ENCODE data around the gene GRIA4. TPM values are rescaled to one million over a fixed set of nuclear protein-coding genes. Genes with fewer than 3 reads are reported as not detected.

GRIA4 gene
- polyA plus RNA-seq, 3 donors, result not detected

- DNase-seq, result no peak
- Mint-ChIP-seq H3K9me3 (peaks cover 0 to 2% (median 0%) of the 10 kb centered on the region in 7 donors), H3K4me3 (no peak overlapping the region), H3K27me3 (ENCODE audit: low read depth in 3 of 3) (peaks cover 0 to 2% (median 0%) of the 10 kb centered on the region in 3 donors), H3K27ac (no peak overlapping the region), H3K36me3 (no peaks in the 10 kb centered on the region), H3K4me1 (no peaks in the 10 kb centered on the region)
- no peak overlapping the region for H3K27ac ChIP-seq (ENCODE audit: low read depth in 1 of 2, low read length in 2 of 2)
- no peaks in the 10 kb centered on the region for H3K4me1 ChIP-seq (ENCODE audit: control insufficient read depth in 1 of 2, insufficient read depth in 2 of 2, low read length in 2 of 2)
- H3K4me3 ChIP-seq (replicated peaks in 1 of 3; ENCODE audit: low read depth in 2 of 3, low read length in 3 of 3), result no peak overlapping the region
- no peaks in the 10 kb centered on the region for H3K9me3 ChIP-seq (replicated peaks in 1 of 2; ENCODE audit: control insufficient read depth in 1 of 2, insufficient read depth in 1 of 2, low read length in 2 of 2)
- intact Hi-C loops (cut with micrococcal nuclease), result no loop called here
- no peaks in the 10 kb centered on the region for H3K36me3 ChIP-seq (replicated peaks in 1 of 2; ENCODE audit: control insufficient read depth in 1 of 2, insufficient read depth in 2 of 2, low read length in 2 of 2)
- no peaks in the 10 kb centered on the region for H4K20me1 ChIP-seq (ENCODE audit: insufficient read depth, low read length)
- no peak overlapping the region for H3K9ac ChIP-seq (ENCODE audit: insufficient read depth, low read length, poor library complexity, severe bottlenecking)
- H3K27me3 ChIP-seq (ENCODE audit: control insufficient read depth in 2 of 2, insufficient read depth in 2 of 2, low read length in 2 of 2), result no peaks in the 10 kb centered on the region
- no peak overlapping the region for H2AFZ ChIP-seq (ENCODE audit: insufficient read depth, low read depth, low read length, poor library complexity, severe bottlenecking)
- TF ChIP-seq, protein P1, sequence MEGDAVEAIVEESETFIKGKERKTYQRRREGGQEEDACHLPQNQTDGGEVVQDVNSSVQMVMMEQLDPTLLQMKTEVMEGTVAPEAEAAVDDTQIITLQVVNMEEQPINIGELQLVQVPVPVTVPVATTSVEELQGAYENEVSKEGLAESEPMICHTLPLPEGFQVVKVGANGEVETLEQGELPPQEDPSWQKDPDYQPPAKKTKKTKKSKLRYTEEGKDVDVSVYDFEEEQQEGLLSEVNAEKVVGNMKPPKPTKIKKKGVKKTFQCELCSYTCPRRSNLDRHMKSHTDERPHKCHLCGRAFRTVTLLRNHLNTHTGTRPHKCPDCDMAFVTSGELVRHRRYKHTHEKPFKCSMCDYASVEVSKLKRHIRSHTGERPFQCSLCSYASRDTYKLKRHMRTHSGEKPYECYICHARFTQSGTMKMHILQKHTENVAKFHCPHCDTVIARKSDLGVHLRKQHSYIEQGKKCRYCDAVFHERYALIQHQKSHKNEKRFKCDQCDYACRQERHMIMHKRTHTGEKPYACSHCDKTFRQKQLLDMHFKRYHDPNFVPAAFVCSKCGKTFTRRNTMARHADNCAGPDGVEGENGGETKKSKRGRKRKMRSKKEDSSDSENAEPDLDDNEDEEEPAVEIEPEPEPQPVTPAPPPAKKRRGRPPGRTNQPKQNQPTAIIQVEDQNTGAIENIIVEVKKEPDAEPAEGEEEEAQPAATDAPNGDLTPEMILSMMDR (IDR thresholded peaks at IDR 0.05), result no peak
- no peak overlapping the region for H3K4me2 ChIP-seq (replicated peaks; ENCODE audit: extremely low read depth, low read length, poor library complexity, severe bottlenecking)
- no peaks in the 10 kb centered on the region for H3K79me2 ChIP-seq (ENCODE audit: insufficient read depth, low read length)
Measured at GRCh38 chr11:105802390-105802789, 192.5 kb downstream of the GRIA4 start.

DNA sequence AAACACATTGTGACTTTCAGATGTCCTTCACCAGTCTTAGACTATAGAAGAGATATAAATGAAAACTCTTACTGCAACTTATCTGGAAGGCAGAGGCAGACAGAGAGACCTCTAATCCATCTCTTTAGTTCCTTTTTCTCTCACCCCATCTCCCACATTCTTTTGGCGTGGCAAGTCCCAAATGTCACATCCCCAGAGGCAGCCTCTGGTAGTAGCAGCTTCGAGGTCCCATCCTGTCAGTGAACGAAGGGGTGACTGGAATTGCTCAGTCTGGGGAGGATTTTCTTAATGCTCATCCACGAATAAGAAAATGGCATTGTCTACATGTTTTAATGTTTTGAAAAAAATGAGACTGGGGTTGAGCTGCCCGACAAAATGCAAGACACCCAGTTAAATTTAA is 201.4 kb downstream of the GRIA4 start:
- H3K9ac ChIP-seq (ENCODE audit: insufficient read depth, low read length, poor library complexity, severe bottlenecking), result no peak overlapping the region
- no peak overlapping the region for H3K4me3 ChIP-seq (replicated peaks in 1 of 3; ENCODE audit: low read depth in 2 of 3, low read length in 3 of 3)
- Mint-ChIP-seq H3K27ac (no peak overlapping the region), H3K9me3 (peaks cover 0 to 4% (median 2%) of the 10 kb centered on the region in 7 donors), H3K27me3 (ENCODE audit: low read depth in 3 of 3) (peaks cover 0 to 1% (median 0%) of the 10 kb centered on the region in 3 donors), H3K4me1 (no peaks in the 10 kb centered on the region), H3K4me3 (no peak overlapping the region), H3K36me3 (no peaks in the 10 kb centered on the region)
- no peaks in the 10 kb centered on the region for H3K79me2 ChIP-seq (ENCODE audit: insufficient read depth, low read length)
- no peaks in the 10 kb centered on the region for H4K20me1 ChIP-seq (ENCODE audit: insufficient read depth, low read length)
- H3K36me3 ChIP-seq (replicated peaks in 1 of 2; ENCODE audit: control insufficient read depth in 1 of 2, insufficient read depth in 2 of 2, low read length in 2 of 2), result no peaks in the 10 kb centered on the region
- TF ChIP-seq, protein P1 (IDR thresholded peaks at IDR 0.05), result no peak
- H3K4me2 ChIP-seq (replicated peaks; ENCODE audit: extremely low read depth, low read length, poor library complexity, severe bottlenecking), result no peak overlapping the region
- H3K9me3 ChIP-seq (replicated peaks in 1 of 2; ENCODE audit: control insufficient read depth in 1 of 2, insufficient read depth in 1 of 2, low read length in 2 of 2), result no peaks in the 10 kb centered on the region
- intact Hi-C loops (cut with micrococcal nuclease), result no loop called here
- no peaks in the 10 kb centered on the region for H3K4me1 ChIP-seq (ENCODE audit: control insufficient read depth in 1 of 2, insufficient read depth in 2 of 2, low read length in 2 of 2)
- DNase-seq, result no peak
- 100% methylated on average over 2 of the region's 5 CpGs for WGBS (ENCODE audit: insufficient coverage)
- H3K27ac ChIP-seq (ENCODE audit: low read depth in 1 of 2, low read length in 2 of 2), result no peak overlapping the region
- H3K27me3 ChIP-seq (ENCODE audit: control insufficient read depth in 2 of 2, insufficient read depth in 2 of 2, low read length in 2 of 2), result no peaks in the 10 kb centered on the region
- H2AFZ ChIP-seq (ENCODE audit: insufficient read depth, low read depth, low read length, poor library complexity, severe bottlenecking), result no peak overlapping the region
